Spinal cord (tissue), 10 donors: ENCODE measurements around the gene MAB21L2. TPM values are rescaled to one million over a fixed set of nuclear protein-coding genes. Genes with fewer than 3 reads are reported as not detected.

ENCODE experiments used
- DNase-seq, 6 donors: peaks; one replicate each; pipeline versions ENCODE4 v3.0.0 to v3.0.0-alpha.2; 2013 to 2015; ENCODE audit warnings: low spot score in 6 of 6, low read depth in 4 of 6
- H3K27ac ChIP-seq: one replicate; pipeline ENCODE4 v1.5.1; 2013; ENCODE audit warnings: low read depth, low read length, control low read depth
- H3K27me3 ChIP-seq: one replicate; pipeline ENCODE4 v1.6.1; 2013; ENCODE audit warnings: low read length; ENCODE audit not compliant: control insufficient read depth, insufficient read depth
- H3K36me3 ChIP-seq: one replicate; pipeline ENCODE4 v1.6.1; 2013; ENCODE audit warnings: low read length; ENCODE audit not compliant: control insufficient read depth, insufficient read depth
- H3K4me1 ChIP-seq: one replicate; pipeline ENCODE4 v1.6.1; 2013; ENCODE audit warnings: low read length; ENCODE audit not compliant: control insufficient read depth, insufficient read depth
- H3K4me3 ChIP-seq: one replicate; pipeline ENCODE4 v1.5.1; 2013; ENCODE audit warnings: low read depth, low read length, control low read depth
- H3K9me3 ChIP-seq: one replicate; pipeline ENCODE4 v1.6.1; 2013; ENCODE audit warnings: low read length; ENCODE audit not compliant: control insufficient read depth, insufficient read depth
- WGBS: methylation state at CpG from one replicate; pipeline ENCODE4 v1.1.5; 2013; ENCODE audit warnings: missing lambda C conversion rate; ENCODE audit not compliant: insufficient coverage; 5-methylcytosine and 5-hydroxymethylcytosine counted together
- polyA plus RNA-seq, 2 donors: library from polyadenylated mRNA; unstranded; fragments of 120-200 nt; gene quantifications; one replicate each; pipeline ENCODE4 v1.2.1, GENCODE V29; 2013; ENCODE audit not compliant: insufficient read length in 2 of 2
- total RNA-seq, 2 donors: library from RNA; depleted of rRNA in 1 of 2; stranded (reverse); fragments of 120-200 nt in 1 of 2; fragments of >200 nt in 1 of 2; gene quantifications; one replicate each; pipeline versions ENCODE4 v1.2.3 to v1.2.4, GENCODE V29; 2013 to 2014
- donor health status: healthy.

Gene MAB21L2
- total and polyA plus RNA-seq, 4 donors, result 12.4 to 64.4 (median 42.7) TPM

GRCh38 chr4:150572704-150573504 is 9.0 kb upstream of the MAB21L2 start:
- no peak overlapping the region for H3K4me3 ChIP-seq
- no peaks in the 10 kb centered on the region for H3K36me3 ChIP-seq
- H3K27ac ChIP-seq, result no peak overlapping the region
- H3K4me1 ChIP-seq, result no peaks in the 10 kb centered on the region
- WGBS, result 94% methylated on average over 3 of the region's 5 CpGs
- peaks cover 3% of the 10 kb centered on the region for H3K27me3 ChIP-seq
- peak in 1 of 6 donors; percentile 23 for DNase-seq
- H3K9me3 ChIP-seq, result no peaks in the 10 kb centered on the region

DNA sequence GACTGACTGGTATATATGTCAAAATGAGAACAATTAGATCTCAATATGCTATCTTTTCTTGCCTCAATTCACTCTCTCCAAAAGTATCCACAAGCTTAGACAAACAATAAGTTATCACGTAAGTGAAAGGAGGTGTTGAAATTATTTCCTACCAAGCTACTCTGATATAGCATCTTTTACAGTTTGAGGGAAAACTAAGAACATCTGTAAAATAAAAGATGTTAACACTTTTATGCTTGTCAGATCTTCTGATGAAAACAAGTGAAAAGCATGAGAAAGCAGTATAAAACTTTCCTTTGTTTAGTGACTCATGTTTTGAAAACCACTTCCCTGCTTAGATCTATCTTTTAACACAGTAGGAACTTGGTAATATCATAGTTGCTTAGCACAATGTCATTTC is 8.4 kb upstream of the MAB21L2 start:
- no peaks in the 10 kb centered on the region for H3K4me1 ChIP-seq
- peaks cover 6% of the 10 kb centered on the region for H3K27me3 ChIP-seq
- H3K4me3 ChIP-seq, result no peak overlapping the region
- no peaks in the 10 kb centered on the region for H3K9me3 ChIP-seq
- no peak overlapping the region for H3K27ac ChIP-seq
- no peak for DNase-seq
- no CpG with 5 or more reads among the region's 1 CpG for WGBS
- H3K36me3 ChIP-seq, result no peaks in the 10 kb centered on the region

DNA sequence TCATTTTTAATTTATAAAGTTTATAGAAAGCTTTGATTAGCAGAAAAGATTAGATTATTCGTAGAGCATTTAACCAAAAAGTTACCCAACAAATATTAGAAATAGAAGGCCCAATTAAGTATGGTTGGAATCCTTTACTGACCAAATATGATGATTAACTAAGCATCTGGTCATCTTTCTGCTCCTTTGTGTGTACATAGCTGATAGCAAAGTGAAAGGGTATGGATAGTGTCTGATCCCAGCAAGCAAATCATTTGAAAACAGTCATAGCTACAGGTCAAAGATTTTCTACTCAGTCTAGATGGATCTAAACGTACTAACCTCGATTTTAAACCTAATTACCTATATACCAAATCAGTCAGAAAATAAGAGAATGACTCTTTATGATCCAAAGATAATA is 7.3 kb upstream of the MAB21L2 start:
- peak in 1 of 6 donors; percentile 21 for DNase-seq
- Histone ChIP-seq H3K27ac (no peak overlapping the region), H3K4me1 (peaks cover 7% of the 10 kb centered on the region), H3K9me3 (no peaks in the 10 kb centered on the region), H3K27me3 (peaks cover 17% of the 10 kb centered on the region), H3K36me3 (no peaks in the 10 kb centered on the region), H3K4me3 (no peak overlapping the region)
- no CpG with 5 or more reads among the region's 3 CpGs for WGBS

- peaks cover 22% of the 10 kb centered on the region for H3K4me1 ChIP-seq
- no peak overlapping the region for H3K4me3 ChIP-seq
- no peaks in the 10 kb centered on the region for H3K36me3 ChIP-seq
- DNase-seq, result peak in 2 of 6 donors; percentile 11 to 78
- H3K9me3 ChIP-seq, result no peaks in the 10 kb centered on the region
- no peak overlapping the region for H3K27ac ChIP-seq
- no CpG with 5 or more reads among the region's 1 CpG for WGBS
- peaks cover 47% of the 10 kb centered on the region for H3K27me3 ChIP-seq
Observed at GRCh38 chr4:150577796-150578195, 4.2 kb upstream of the MAB21L2 start.

GRCh38 chr4:150578745-150579501 is 3.0 kb upstream of the MAB21L2 start:
- H3K27me3 ChIP-seq, result peaks cover 58% of the 10 kb centered on the region

GRCh38 chr4:150579551-150580234 is 2.3 kb upstream of the MAB21L2 start:
- H3K9me3 ChIP-seq, result no peaks in the 10 kb centered on the region
- peaks cover 34% of the 10 kb centered on the region for H3K4me1 ChIP-seq
- no peaks in the 10 kb centered on the region for H3K36me3 ChIP-seq
- WGBS, result 2% methylated on average over 59 of the region's 66 CpGs
- peak overlapping the region; percentile 44 for H3K4me3 ChIP-seq
- DNase-seq, result peak in 2 of 6 donors; percentile 65 to 73
- H3K27me3 ChIP-seq, result peaks cover 66% of the 10 kb centered on the region
- H3K27ac ChIP-seq, result peak overlapping the region; percentile 10

More at GRCh38 chr4:150578745-150579501, 3.0 kb upstream of the MAB21L2 start:
- 0% methylated on average over 1 of the region's 12 CpGs for WGBS
- Histone ChIP-seq H3K27ac (no peak overlapping the region), H3K4me3 (peak overlapping the region; percentile 44), H3K9me3 (no peaks in the 10 kb centered on the region), H3K4me1 (peaks cover 33% of the 10 kb centered on the region), H3K36me3 (no peaks in the 10 kb centered on the region)
- peak in 2 of 6 donors; percentile 51 to 91 for DNase-seq

- Histone ChIP-seq H3K4me1 (peaks cover 34% of the 10 kb centered on the region), H3K36me3 (no peaks in the 10 kb centered on the region), H3K27ac (no peak overlapping the region), H3K4me3 (peak overlapping the region; percentile 44), H3K9me3 (no peaks in the 10 kb centered on the region), H3K27me3 (peaks cover 67% of the 10 kb centered on the region)
- peak in 2 of 6 donors; percentile 61 to 74 for DNase-seq
- 39% methylated on average over 6 of the region's 9 CpGs for WGBS
Observed at GRCh38 chr4:150580306-150580705, 1.6 kb upstream of the MAB21L2 start.

- WGBS, result no CpG with 5 or more reads among the region's 7 CpGs
- Histone ChIP-seq H3K27ac (no peak overlapping the region), H3K4me3 (peak overlapping the region; percentile 14), H3K4me1 (peaks cover 34% of the 10 kb centered on the region), H3K36me3 (no peaks in the 10 kb centered on the region), H3K9me3 (no peaks in the 10 kb centered on the region), H3K27me3 (peaks cover 72% of the 10 kb centered on the region)
- DNase-seq, result no peak
Observed at GRCh38 chr4:150581056-150581605, 820 bp upstream of the MAB21L2 start.

DNA sequence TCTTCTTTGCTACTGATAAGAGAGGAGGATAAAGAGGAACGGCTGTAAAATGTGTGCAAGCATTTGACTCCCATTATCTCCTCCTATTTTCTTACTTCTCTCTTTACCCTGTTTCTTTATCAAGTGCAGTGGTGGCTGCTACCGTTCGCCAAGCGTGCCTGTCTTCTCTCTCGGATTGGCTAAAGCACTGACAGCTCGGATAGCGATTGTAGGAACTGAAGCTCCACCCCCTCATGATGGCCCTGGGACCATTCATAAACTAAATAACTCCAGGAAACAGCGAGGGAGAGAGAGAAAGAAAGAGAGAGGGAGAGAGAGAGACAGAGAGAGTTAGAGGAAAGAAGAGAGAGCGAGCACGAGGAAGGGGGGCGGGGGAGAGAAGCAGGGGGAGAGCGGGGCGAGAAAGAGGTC is 305 bp upstream of the MAB21L2 start:
- Histone ChIP-seq H3K4me1 (peaks cover 34% of the 10 kb centered on the region), H3K27ac (no peak overlapping the region), H3K27me3 (peaks cover 75% of the 10 kb centered on the region), H3K9me3 (no peaks in the 10 kb centered on the region), H3K36me3 (no peaks in the 10 kb centered on the region), H3K4me3 (peak overlapping the region; percentile 14)
- 5% methylated on average over 5 of the region's 13 CpGs for WGBS
- peak in 5 of 6 donors; percentile 65 to 99 (median 83) for DNase-seq
